Heart left ventricle (tissue), 13 donors: ENCODE measurements around the gene PLET1.

Source experiments
- POLR2A ChIP-seq, 2 donors: fragments of 450-650 bp; IDR thresholded peaks; one replicate each; pipeline ENCODE4 v1.6.1; 2017; ENCODE audit warnings: antibody characterized with exemption in 2 of 2, mild to moderate bottlenecking in 2 of 2, moderate library complexity in 2 of 2
- TF ChIP-seq, protein P1 (sequence below), 12 donors: fragments of 200-600 bp; sonication (generic) in 4 of 12; IDR thresholded peaks; one replicate each; pipeline versions ENCODE4 v1.5.0 to v1.8.0; 2018 to 2022; ENCODE audit warnings: antibody characterized with exemption in 12 of 12, mild to moderate bottlenecking in 5 of 12
- donor health status: ischemic (EF 13 %, LVEDD 7.1; RV severe dilation, severe dysfunction).
- donor health status: DM: no; HTN: yes; CAD: no.
- donor health status: DM: no; HTN: no; CAD: no.
- donor health status: ischemic (EF 25% LVEDD 6.9; RV normal size, moderate dysfunction).
- donor health status: ischemic (EF 25% LVEDD 5.7; RV mildly dilated, moderate dysfunction).
- donor health status: ischemic (EF 35%, LVEDD 5.7; RV mildly dilated, moderate dysfunction).
- donor health status: nonischemic (EF 11% LVEDD 7.7; RV severe dilation, severe dysfunction).
- donor health status: DM: yes; HTN: yes; CAD: no.
- donor health status: PGD.
- donor health status: ischemic (EF 29% LVEDD 5.4; RV normal size, mild dysfunction).
- donor health status: nonischemic (EF 23%, LVEDD 6.1; RV moderate dilation, normal function).

DNA sequence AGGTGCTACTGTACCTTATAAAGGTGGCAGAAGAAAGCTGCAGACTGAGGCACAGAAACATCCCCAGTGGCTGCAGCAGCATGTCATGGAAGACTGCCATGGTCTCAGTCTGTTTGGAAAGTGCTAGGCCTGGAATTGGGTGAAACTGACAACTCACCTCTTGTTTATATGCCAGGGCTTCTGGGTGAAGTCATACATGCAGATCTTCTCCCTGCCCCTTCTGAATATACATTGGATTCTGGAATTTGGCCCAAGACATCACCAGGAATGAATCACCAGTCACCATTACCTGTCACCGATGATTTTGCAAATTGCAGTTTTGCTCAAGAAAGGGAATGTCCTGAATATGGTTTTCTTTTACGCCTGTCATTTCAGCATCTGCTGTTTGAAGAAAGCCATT lies at the start of gene PLET1:
- TF ChIP-seq POLR2A (IDR thresholded peaks at IDR 0.05): no peak
- TF ChIP-seq, protein P1, sequence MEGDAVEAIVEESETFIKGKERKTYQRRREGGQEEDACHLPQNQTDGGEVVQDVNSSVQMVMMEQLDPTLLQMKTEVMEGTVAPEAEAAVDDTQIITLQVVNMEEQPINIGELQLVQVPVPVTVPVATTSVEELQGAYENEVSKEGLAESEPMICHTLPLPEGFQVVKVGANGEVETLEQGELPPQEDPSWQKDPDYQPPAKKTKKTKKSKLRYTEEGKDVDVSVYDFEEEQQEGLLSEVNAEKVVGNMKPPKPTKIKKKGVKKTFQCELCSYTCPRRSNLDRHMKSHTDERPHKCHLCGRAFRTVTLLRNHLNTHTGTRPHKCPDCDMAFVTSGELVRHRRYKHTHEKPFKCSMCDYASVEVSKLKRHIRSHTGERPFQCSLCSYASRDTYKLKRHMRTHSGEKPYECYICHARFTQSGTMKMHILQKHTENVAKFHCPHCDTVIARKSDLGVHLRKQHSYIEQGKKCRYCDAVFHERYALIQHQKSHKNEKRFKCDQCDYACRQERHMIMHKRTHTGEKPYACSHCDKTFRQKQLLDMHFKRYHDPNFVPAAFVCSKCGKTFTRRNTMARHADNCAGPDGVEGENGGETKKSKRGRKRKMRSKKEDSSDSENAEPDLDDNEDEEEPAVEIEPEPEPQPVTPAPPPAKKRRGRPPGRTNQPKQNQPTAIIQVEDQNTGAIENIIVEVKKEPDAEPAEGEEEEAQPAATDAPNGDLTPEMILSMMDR (IDR thresholded peaks at IDR 0.05): no peak
